ENCODE data around the gene NRBF2. TPM values are rescaled to one million over a fixed set of nuclear protein-coding genes. Genes with fewer than 3 reads are reported as not detected.

NRBF2 gene
- total RNA-seq, 1 donor, result 35.1 TPM

- Histone ChIP-seq H3K4me1 (ENCODE audit: insufficient read depth, low read length) (peaks cover 6% of the 10 kb centered on the region), H2AFZ (ENCODE audit: low read length) (no peak overlapping the region), H3K4me3 (ENCODE audit: insufficient read depth, low read length) (no peak overlapping the region), H4K20me1 (ENCODE audit: insufficient read depth, low read length) (peaks cover 24% of the 10 kb centered on the region), H3K79me2 (ENCODE audit: insufficient read depth, low read length) (peaks cover 37% of the 10 kb centered on the region), H3K27ac (ENCODE audit: low read depth, low read length) (no peak overlapping the region), H3K4me2 (ENCODE audit: insufficient read depth, low read length) (no peak overlapping the region), H3K9me3 (ENCODE audit: low read depth, low read length) (no peaks in the 10 kb centered on the region), H3K27me3 (ENCODE audit: insufficient read depth, low read length) (no peaks in the 10 kb centered on the region), H3K36me3 (ENCODE audit: insufficient read depth, low read length) (peaks cover 46% of the 10 kb centered on the region)
- no peak for TF ChIP-seq CTCF (IDR thresholded peaks at IDR 0.05; ENCODE audit: extremely low read depth, low read depth, low read length)
- no peak for DNase-seq (ENCODE audit: insufficient read length, low spot score, missing footprints)
Measured at GRCh38 chr10:63154546-63155387, 21.6 kb downstream of the NRBF2 start.

GRCh38 chr10:63155388-63156020 lies 22.4 kb downstream of the NRBF2 start:
- H3K27me3 ChIP-seq (ENCODE audit: insufficient read depth, low read length), result no peaks in the 10 kb centered on the region
- peaks cover 6% of the 10 kb centered on the region for H3K4me1 ChIP-seq (ENCODE audit: insufficient read depth, low read length)
- no peak overlapping the region for H3K27ac ChIP-seq (ENCODE audit: low read depth, low read length)
- peaks cover 31% of the 10 kb centered on the region for H3K79me2 ChIP-seq (ENCODE audit: insufficient read depth, low read length)
- H3K36me3 ChIP-seq (ENCODE audit: insufficient read depth, low read length), result peaks cover 43% of the 10 kb centered on the region
- H2AFZ ChIP-seq (ENCODE audit: low read length), result no peak overlapping the region
- H3K4me3 ChIP-seq (ENCODE audit: insufficient read depth, low read length), result no peak overlapping the region
- no peak for TF ChIP-seq CTCF (IDR thresholded peaks at IDR 0.05; ENCODE audit: extremely low read depth, low read depth, low read length)
- DNase-seq (ENCODE audit: insufficient read length, low spot score, missing footprints), result no peak
- peaks cover 22% of the 10 kb centered on the region for H4K20me1 ChIP-seq (ENCODE audit: insufficient read depth, low read length)
- H3K9me3 ChIP-seq (ENCODE audit: low read depth, low read length), result no peaks in the 10 kb centered on the region
- H3K4me2 ChIP-seq (ENCODE audit: insufficient read depth, low read length), result no peak overlapping the region

- Histone ChIP-seq H3K36me3 (ENCODE audit: insufficient read depth, low read length) (peaks cover 35% of the 10 kb centered on the region), H3K4me2 (ENCODE audit: insufficient read depth, low read length) (no peak overlapping the region), H3K4me3 (ENCODE audit: insufficient read depth, low read length) (no peak overlapping the region), H3K9me3 (ENCODE audit: low read depth, low read length) (no peaks in the 10 kb centered on the region), H2AFZ (ENCODE audit: low read length) (no peak overlapping the region), H3K27me3 (ENCODE audit: insufficient read depth, low read length) (no peaks in the 10 kb centered on the region), H3K27ac (ENCODE audit: low read depth, low read length) (no peak overlapping the region), H3K79me2 (ENCODE audit: insufficient read depth, low read length) (peaks cover 24% of the 10 kb centered on the region), H3K4me1 (ENCODE audit: insufficient read depth, low read length) (peaks cover 6% of the 10 kb centered on the region), H4K20me1 (ENCODE audit: insufficient read depth, low read length) (peaks cover 21% of the 10 kb centered on the region)
- DNase-seq (ENCODE audit: insufficient read length, low spot score, missing footprints), result no peak
- no peak for TF ChIP-seq CTCF (IDR thresholded peaks at IDR 0.05; ENCODE audit: extremely low read depth, low read depth, low read length)
Measured at GRCh38 chr10:63156236-63156635, 23.1 kb downstream of the NRBF2 start.

Measured in osteoblast (primary cell).